Neuronal stem cell (in vitro differentiated cells): Measurements from ENCODE around the gene DDA1.

Source experiments
- DNase-seq: peaks from one replicate; pipeline ENCODE4 v3.0.0-alpha.2; 2013; ENCODE audit warnings: low spot score
- H2AFZ ChIP-seq: one replicate; pipeline ENCODE4 v1.6.1; 2013; ENCODE audit warnings: mild to moderate bottlenecking, low read length, inconsistent platforms
- H2AK5ac ChIP-seq: 2 replicates; pipeline ENCODE4 v1.6.1; 2013; ENCODE audit warnings: low read depth, mild to moderate bottlenecking, inconsistent platforms, low read length, moderate library complexity, mixed read lengths
- H2BK120ac ChIP-seq: 2 replicates; pipeline ENCODE4 v1.6.1; 2013; ENCODE audit warnings: low read depth, mild to moderate bottlenecking, inconsistent platforms, low read length, moderate library complexity, mixed read lengths
- H2BK12ac ChIP-seq: one replicate; pipeline ENCODE4 v1.6.1; 2013; ENCODE audit warnings: low read length, inconsistent platforms
- H2BK15ac ChIP-seq: 2 replicates; pipeline ENCODE4 v1.6.1; 2013; ENCODE audit warnings: mild to moderate bottlenecking, low read length, inconsistent platforms, mixed read lengths
- H2BK5ac ChIP-seq: one replicate; pipeline ENCODE4 v1.6.1; 2013; ENCODE audit warnings: inconsistent platforms, mild to moderate bottlenecking, low read length, moderate library complexity
- H3K14ac ChIP-seq: one replicate; pipeline ENCODE4 v1.6.1; 2013; ENCODE audit warnings: low read length, inconsistent platforms
- H3K18ac ChIP-seq: 2 replicates; pipeline ENCODE4 v1.6.1; 2013; ENCODE audit warnings: low read length, inconsistent platforms
- H3K23ac ChIP-seq: 2 replicates; pipeline ENCODE4 v1.6.1; 2013; ENCODE audit warnings: low read depth, mild to moderate bottlenecking, mixed read lengths, low read length, inconsistent platforms; ENCODE audit not compliant: poor library complexity
- H3K27ac ChIP-seq: replicated peaks from 3 replicates; pipeline ENCODE4 v1.5.1; 2013; ENCODE audit warnings: low read length, inconsistent platforms
- H3K27me3 ChIP-seq, 3 experiments: 2 replicates each; pipeline ENCODE4 v1.6.1; 2013; ENCODE audit warnings: low read length in 3 of 3, mild to moderate bottlenecking in 2 of 3, inconsistent platforms in 1 of 3, low read depth in 1 of 3, mixed read lengths in 1 of 3, moderate library complexity in 1 of 3; ENCODE audit not compliant: control insufficient read depth in 3 of 3, insufficient read depth in 3 of 3
- H3K36me3 ChIP-seq, 2 donors: replicated peaks in 1 of 2; 2 replicates each; pipeline ENCODE4 v1.6.1; 2013; ENCODE audit warnings: low read length in 2 of 2; ENCODE audit not compliant: control insufficient read depth in 2 of 2, insufficient read depth in 2 of 2
- H3K4ac ChIP-seq: 2 replicates; pipeline ENCODE4 v1.6.1; 2013; ENCODE audit warnings: inconsistent platforms, mild to moderate bottlenecking, low read length, moderate library complexity
- H3K4me1 ChIP-seq, 2 donors: 1 replicate in 1 of 2; 2 replicates in 1 of 2; pipeline ENCODE4 v1.6.1; 2013; ENCODE audit warnings: low read length in 2 of 2, low read depth in 1 of 2; ENCODE audit not compliant: control insufficient read depth in 2 of 2, insufficient read depth in 1 of 2
- H3K4me2 ChIP-seq: one replicate; pipeline ENCODE4 v1.6.1; 2013; ENCODE audit warnings: mild to moderate bottlenecking, low read length, inconsistent platforms; ENCODE audit not compliant: insufficient read depth, poor library complexity, severe bottlenecking
- H3K4me3 ChIP-seq, 2 donors: 2 replicates each; pipeline ENCODE4 v1.5.1; 2013; ENCODE audit warnings: low read length in 2 of 2, mild to moderate bottlenecking in 2 of 2, inconsistent platforms in 1 of 2, moderate library complexity in 1 of 2
- H3K79me1 ChIP-seq: one replicate; pipeline ENCODE4 v1.6.1; 2013; ENCODE audit warnings: low read depth, mild to moderate bottlenecking, inconsistent platforms, low read length, moderate library complexity
- H3K9ac ChIP-seq: one replicate; pipeline ENCODE4 v1.6.1; 2013; ENCODE audit warnings: mild to moderate bottlenecking, low read depth, low read length, inconsistent platforms; ENCODE audit not compliant: poor library complexity
- H3K9me3 ChIP-seq, 2 donors: replicated peaks in 1 of 2; 2 replicates each; pipeline versions ENCODE3 to v1.6.1; 2013; ENCODE audit warnings: low read length in 2 of 2, mild to moderate bottlenecking in 2 of 2, inconsistent platforms in 1 of 2, low read depth in 1 of 2, mixed read lengths in 1 of 2, moderate library complexity in 1 of 2; ENCODE audit not compliant: control insufficient read depth in 2 of 2, insufficient read depth in 1 of 2
- H4K8ac ChIP-seq: one replicate; pipeline ENCODE4 v1.6.1; 2013; ENCODE audit warnings: low read depth, mild to moderate bottlenecking, inconsistent platforms, low read length, moderate library complexity
- H4K91ac ChIP-seq: one replicate; pipeline ENCODE4 v1.6.1; 2013; ENCODE audit warnings: low read length, low read depth, mild to moderate bottlenecking, inconsistent platforms; ENCODE audit not compliant: poor library complexity
- WGBS, 2 donors: extraction: QIAGEN DNeasy Blood & Tissue Kit; methylation state at CpG; one replicate each; pipeline ENCODE4 v1.1.7; 2013; ENCODE audit warnings: missing lambda C conversion rate in 2 of 2, mixed read lengths in 1 of 2; ENCODE audit not compliant: insufficient read length in 2 of 2, insufficient replicate concordance in 1 of 2; ENCODE audit errors: extremely low coverage in 2 of 2; 5-methylcytosine and 5-hydroxymethylcytosine counted together

The DDA1 gene

GRCh38 chr19:17330262-17331044 is 21.1 kb downstream of the DDA1 start:
- no peak overlapping the region for H3K4ac ChIP-seq
- peaks cover 6 to 22% of the 10 kb centered on the region in 2 donors for H3K4me1 ChIP-seq
- no peak overlapping the region for H2AFZ ChIP-seq
- no peak overlapping the region for H4K91ac ChIP-seq
- H3K4me3 ChIP-seq: no peak overlapping the region
- H2BK120ac ChIP-seq: no peak overlapping the region
- H3K27me3 ChIP-seq: peaks cover 0 to 7% (median 0%) of the 10 kb centered on the region in 3 experiments
- no peak overlapping the region for H3K4me2 ChIP-seq
- H3K9me3 ChIP-seq: peaks cover 3 to 8% of the 10 kb centered on the region in 2 donors
- peaks cover 25 to 52% of the 10 kb centered on the region in 2 donors for H3K36me3 ChIP-seq
- H3K23ac ChIP-seq: peak overlapping the region; percentile 73
- no peak overlapping the region for H2BK5ac ChIP-seq
- H2BK15ac ChIP-seq: no peak overlapping the region
- no peak for DNase-seq
- no CpG with 5 or more reads among the region's 24 CpGs for WGBS, 2 donors
- H2BK12ac ChIP-seq: peak overlapping the region; percentile 84
- peak overlapping the region; percentile 7 for H3K18ac ChIP-seq
- H4K8ac ChIP-seq: no peak overlapping the region
- H2AK5ac ChIP-seq: peak overlapping the region; percentile 99
- no peak overlapping the region for H3K9ac ChIP-seq
- no peak overlapping the region for H3K27ac ChIP-seq
- H3K79me1 ChIP-seq: peaks cover 7% of the 10 kb centered on the region
- no peak overlapping the region for H3K14ac ChIP-seq

GRCh38 chr19:17331045-17331558 is 21.7 kb downstream of the DDA1 start:
- WGBS, 2 donors: no CpG with 5 or more reads among the region's 13 CpGs

GRCh38 chr19:17332360-17332676 is 23.0 kb downstream of the DDA1 start:
- Histone ChIP-seq H3K18ac (no peak overlapping the region), H3K4me2 (no peak overlapping the region), H2BK12ac (no peak overlapping the region), H3K4ac (no peak overlapping the region), H4K91ac (no peak overlapping the region), H3K27me3 (peaks cover 0 to 7% (median 0%) of the 10 kb centered on the region in 3 experiments), H3K4me3 (no peak overlapping the region), H3K27ac (no peak overlapping the region), H3K23ac (no peak overlapping the region), H2BK5ac (peak overlapping the region; percentile 26), H3K79me1 (peaks cover 4% of the 10 kb centered on the region), H2AFZ (no peak overlapping the region), H3K9me3 (peaks cover 3 to 8% of the 10 kb centered on the region in 2 donors), H3K4me1 (peaks cover 6 to 18% of the 10 kb centered on the region in 2 donors), H2BK15ac (no peak overlapping the region), H3K36me3 (peaks cover 21 to 35% of the 10 kb centered on the region in 2 donors), H2AK5ac (no peak overlapping the region), H4K8ac (no peak overlapping the region), H3K9ac (no peak overlapping the region), H2BK120ac (no peak overlapping the region), H3K14ac (no peak overlapping the region)
- DNase-seq: no peak
- no CpG with 5 or more reads among the region's 8 CpGs for WGBS, 2 donors

More at GRCh38 chr19:17331045-17331558, 21.7 kb downstream of the DDA1 start:
- H3K4ac ChIP-seq: no peak overlapping the region
- DNase-seq: no peak
- peak overlapping the region; percentile 70 for H2AK5ac ChIP-seq
- no peak overlapping the region for H3K18ac ChIP-seq
- no peak overlapping the region for H4K8ac ChIP-seq
- peaks cover 7% of the 10 kb centered on the region for H3K79me1 ChIP-seq
- no peak overlapping the region for H2BK120ac ChIP-seq
- no peak overlapping the region for H2AFZ ChIP-seq
- H2BK15ac ChIP-seq: no peak overlapping the region
- peaks cover 6 to 22% of the 10 kb centered on the region in 2 donors for H3K4me1 ChIP-seq
- H3K27ac ChIP-seq: no peak overlapping the region
- H3K36me3 ChIP-seq: peaks cover 23 to 47% of the 10 kb centered on the region in 2 donors
- H3K4me2 ChIP-seq: no peak overlapping the region
- no peak overlapping the region for H2BK12ac ChIP-seq
- peaks cover 0 to 7% (median 0%) of the 10 kb centered on the region in 3 experiments for H3K27me3 ChIP-seq
- H3K4me3 ChIP-seq: no peak overlapping the region
- peaks cover 3 to 8% of the 10 kb centered on the region in 2 donors for H3K9me3 ChIP-seq
- H3K14ac ChIP-seq: no peak overlapping the region
- no peak overlapping the region for H4K91ac ChIP-seq
- H3K23ac ChIP-seq: no peak overlapping the region
- no peak overlapping the region for H3K9ac ChIP-seq
- no peak overlapping the region for H2BK5ac ChIP-seq
